Hippocampal formation (tissue), 2 donors: ENCODE results near the gene SRRM3.
"Not testable (repeated sequence)": the region's sequence is repeated elsewhere in the genome, so short reads cannot be mapped to it uniquely, and the experiment has no call there.

Experiments used
- DNase-seq, 2 donors: peaks; one replicate each; lab custom pipeline; 2025; lab: John Stamatoyannopoulos, UW

The SRRM3 gene

DNA sequence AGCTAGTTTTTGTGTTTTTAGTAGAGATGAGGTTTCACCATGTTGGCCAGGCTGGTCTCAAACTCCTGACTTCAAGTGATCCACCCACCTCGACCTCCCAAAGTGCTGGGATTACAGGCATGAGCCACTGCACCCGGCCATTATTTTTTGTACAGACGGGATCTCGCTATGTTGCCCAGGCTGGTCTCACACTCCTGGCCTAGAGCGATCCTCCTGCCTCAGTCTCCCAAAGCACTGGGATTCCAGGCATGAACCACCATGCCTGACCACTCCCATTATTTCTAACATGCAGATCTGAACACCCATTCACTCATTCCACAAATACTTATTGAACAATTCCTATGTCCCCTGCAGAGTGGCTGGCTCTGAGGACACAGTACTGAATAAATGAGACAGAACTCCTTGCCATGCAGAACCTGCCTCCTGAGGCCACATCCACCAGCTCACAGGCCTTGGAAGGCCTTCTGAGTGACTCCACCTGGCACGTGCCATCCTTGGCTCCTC lies 89.2 kb downstream of the SRRM3 start:
- DNase-seq: not testable (repeated sequence)

- peak; percentile 80 to 89 for DNase-seq
Observed at GRCh38 chr7:76291351-76292212, 89.9 kb downstream of the SRRM3 start.

GRCh38 chr7:76292213-76292573 lies 90.5 kb downstream of the SRRM3 start:
- DNase-seq: no peak

GRCh38 chr7:76292911-76293310 lies 91.2 kb downstream of the SRRM3 start:
- not testable (repeated sequence) for DNase-seq

DNA sequence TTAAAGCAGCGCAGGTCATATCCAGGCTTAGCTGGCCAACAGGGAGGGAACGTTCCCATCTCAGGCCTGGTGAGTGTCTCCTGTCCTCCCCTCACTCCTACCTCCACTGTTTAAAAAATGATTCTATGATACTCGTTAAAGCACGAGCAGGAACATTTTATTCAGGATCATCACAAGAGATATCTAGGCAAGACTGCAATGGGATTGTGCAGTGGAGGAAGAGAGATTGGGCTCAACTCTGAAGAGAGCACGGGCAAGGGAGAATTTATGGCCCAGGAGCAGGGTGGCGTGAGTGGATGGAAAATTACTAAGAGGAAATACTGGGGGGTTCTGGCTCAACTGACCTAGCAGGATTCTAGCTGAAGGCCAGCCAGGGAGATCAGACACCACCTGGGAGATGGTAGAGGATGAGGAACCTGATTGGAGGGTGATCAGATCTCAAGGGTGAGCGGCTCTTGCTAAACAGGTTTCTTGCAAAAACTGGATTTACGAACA lies 91.8 kb downstream of the SRRM3 start:
- no peak for DNase-seq

GRCh38 chr7:76294344-76295024 lies 92.8 kb downstream of the SRRM3 start:
- peak; percentile 91 to 97 for DNase-seq

GRCh38 chr7:76296743-76297740 lies 95.3 kb downstream of the SRRM3 start:
- DNase-seq: no peak

GRCh38 chr7:76300166-76300731 lies 98.6 kb downstream of the SRRM3 start:
- DNase-seq: no peak

GRCh38 chr7:76301000-76301399 lies 99.3 kb downstream of the SRRM3 start:
- DNase-seq: no peak

DNA sequence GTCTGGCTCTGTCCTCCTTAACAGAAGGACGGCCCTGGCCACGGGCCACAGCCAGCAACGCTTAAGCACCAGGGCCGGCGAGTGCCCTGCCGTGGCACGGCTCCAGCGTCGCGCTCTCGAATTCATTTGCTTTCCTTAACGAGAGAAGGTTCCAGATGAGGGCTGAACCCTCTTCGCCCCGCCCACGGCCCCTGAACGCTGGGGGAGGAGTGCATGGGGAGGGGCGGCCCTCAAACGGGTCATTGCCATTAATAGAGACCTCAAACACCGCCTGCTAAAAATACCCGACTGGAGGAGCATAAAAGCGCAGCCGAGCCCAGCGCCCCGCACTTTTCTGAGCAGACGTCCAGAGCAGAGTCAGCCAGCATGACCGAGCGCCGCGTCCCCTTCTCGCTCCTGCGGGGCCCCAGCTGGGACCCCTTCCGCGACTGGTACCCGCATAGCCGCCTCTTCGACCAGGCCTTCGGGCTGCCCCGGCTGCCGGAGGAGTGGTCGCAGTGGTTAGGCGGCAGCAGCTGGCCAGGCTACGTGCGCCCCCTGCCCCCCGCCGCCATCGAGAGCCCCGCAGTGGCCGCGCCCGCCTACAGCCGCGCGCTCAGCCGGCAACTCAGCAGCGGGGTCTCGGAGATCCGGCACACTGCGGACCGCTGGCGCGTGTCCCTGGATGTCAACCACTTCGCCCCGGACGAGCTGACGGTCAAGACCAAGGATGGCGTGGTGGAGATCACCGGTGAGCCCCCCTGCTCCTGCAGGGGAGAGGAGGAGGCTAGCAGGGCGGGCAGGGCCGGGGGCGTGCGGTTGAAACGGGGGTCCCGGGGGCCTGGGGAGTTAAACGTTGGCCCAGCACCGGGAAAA lies 100.9 kb downstream of the SRRM3 start, which contains the start of gene HSPB1:
HSPB1 (plus strand) TSS at position 327 of the 855 bp plus-strand sequence; CDS start at position 367, 40 bp downstream.
- DNase-seq: peak; percentile 68 to 78

DNA sequence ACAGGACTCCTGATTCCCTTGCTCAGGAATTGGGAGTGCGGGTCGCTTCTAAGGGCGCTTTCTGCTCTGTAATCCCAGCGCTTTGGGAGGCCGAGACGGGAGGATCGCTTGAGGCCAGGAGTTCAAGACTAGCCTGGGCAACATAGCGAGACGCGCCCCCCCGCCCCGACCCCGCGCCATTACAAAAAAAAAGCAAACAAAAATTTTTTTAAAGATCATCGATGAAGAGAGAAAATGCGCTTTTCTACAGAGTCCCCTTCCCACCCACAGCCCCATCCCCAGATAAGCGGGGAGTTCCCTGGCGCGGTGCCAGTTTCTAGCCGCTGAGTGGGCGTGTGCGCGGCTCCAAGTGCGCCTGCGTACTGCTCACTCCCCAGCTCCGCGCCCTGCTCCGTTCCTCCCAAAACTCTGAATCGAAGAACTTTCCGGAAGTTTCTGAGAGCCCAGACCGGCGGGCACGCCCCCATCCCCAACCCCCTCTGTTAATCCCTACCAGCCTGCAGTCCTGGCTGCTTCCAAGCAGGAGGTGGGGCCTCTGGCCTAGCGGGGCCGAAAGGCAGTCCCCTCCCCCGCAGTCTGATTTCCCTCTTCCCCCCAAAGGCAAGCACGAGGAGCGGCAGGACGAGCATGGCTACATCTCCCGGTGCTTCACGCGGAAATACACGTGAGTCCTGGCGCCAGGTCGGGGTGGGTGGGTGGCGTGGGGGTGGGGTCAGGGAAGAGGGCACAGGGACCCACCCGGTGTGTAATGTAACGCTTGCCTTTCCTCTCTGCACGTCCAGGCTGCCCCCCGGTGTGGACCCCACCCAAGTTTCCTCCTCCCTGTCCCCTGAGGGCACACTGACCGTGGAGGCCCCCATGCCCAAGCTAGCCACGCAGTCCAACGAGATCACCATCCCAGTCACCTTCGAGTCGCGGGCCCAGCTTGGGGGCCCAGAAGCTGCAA lies 101.8 kb downstream of the SRRM3 start:
- DNase-seq: peak in 1 of 2 donors; percentile 55

GRCh38 chr7:76304888-76305375 lies 103.2 kb downstream of the SRRM3 start:
- DNase-seq: peak in 1 of 2 donors; percentile 45

- not testable (repeated sequence) for DNase-seq
Observed at GRCh38 chr7:76308874-76309273, 107.2 kb downstream of the SRRM3 start.

DNA sequence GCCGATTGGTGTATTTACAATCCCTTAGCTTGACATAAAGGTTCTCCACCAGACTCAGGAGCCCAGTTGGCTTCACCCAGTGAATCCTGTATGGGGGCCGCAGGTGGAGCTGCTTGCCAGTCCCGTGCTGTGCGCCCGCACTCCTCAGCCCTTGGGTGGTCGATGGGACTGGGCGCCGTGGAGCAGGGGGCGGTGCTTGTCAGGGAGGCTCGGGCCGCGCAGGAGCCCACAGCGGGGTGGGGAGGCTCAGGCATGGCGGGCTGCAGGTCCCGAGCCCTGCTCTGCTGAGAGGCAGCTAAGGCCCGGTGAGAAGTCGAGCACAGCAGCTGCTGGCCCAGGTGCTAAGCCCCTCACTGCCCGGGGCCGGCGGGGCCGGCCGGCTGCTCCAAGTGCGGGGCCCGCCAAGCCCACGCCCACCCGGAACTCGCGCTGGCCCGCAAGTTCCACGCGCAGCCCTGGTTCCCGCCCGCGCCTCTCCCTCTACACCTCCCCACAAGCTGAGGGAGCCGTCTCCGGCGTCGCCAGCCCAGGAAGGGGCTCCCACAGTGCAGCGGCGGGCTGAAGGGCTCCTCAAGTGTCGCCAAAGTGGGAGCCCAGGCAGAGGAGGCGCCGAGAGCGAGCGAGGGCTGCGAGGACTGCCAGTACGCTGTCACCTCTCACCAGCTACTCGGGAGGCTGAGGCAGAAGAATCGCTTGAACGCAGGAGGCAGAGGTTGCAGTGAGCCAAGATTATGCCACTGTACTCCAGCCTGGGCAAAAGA lies 107.8 kb downstream of the SRRM3 start:
- not testable (repeated sequence) for DNase-seq

GRCh38 chr7:76310102-76310957 lies 108.6 kb downstream of the SRRM3 start:
- peak in 1 of 2 donors; percentile 40 for DNase-seq

DNA sequence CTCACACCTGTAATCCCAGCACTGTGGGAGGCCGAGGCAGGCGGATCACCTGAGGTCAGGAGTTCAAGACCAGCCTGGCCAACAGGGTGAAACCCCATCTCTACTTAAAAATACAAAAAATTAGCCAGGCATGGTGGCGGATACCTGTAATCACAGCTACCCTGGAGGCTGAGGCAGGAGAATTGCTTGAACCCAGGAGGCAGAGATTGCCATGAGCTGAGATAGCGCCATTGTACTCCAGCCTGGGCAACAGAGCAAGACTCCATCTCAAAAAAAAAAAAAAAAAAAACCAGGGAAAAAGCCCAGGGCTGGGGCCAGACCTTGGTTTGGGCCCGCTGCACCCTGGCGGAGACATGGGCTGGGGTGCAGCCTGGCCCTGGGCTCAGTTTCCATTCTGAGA lies 110.1 kb downstream of the SRRM3 start:
- DNase-seq: not testable (repeated sequence)
